WTC11 (cell line): Measurements from ENCODE around the gene SNRNP35. TPM values are rescaled to one million over a fixed set of nuclear protein-coding genes. Genes with fewer than 3 reads are reported as not detected.

ENCODE experiments used
- ATAC-seq: fragments of 200-7000 bp; cut with Tn5 transposase; 2 replicates; pipeline ENCODE4 v1.10.0; 2021; ENCODE audit warnings: mild to moderate bottlenecking, moderate library complexity
- CTCF ChIA-PET: fragments of 300-600 bp; sonication (Branson Sonifier 250); formaldehyde crosslinking; loops from one replicate; lab custom pipeline; 2021; ENCODE audit warnings: antibody characterized with exemption; lab: Charles Lee
- POLR2A ChIA-PET: fragments of 350-600 bp; sonication (Branson Sonifier 250); formaldehyde crosslinking; loops from one replicate; lab custom pipeline; 2021; ENCODE audit warnings: antibody characterized with exemption; lab: Charles Lee
- DNase-seq: peaks from one replicate; pipeline ENCODE4 v3.0.0; 2021; ENCODE audit warnings: low spot score
- H3K27ac Mint-ChIP-seq: 2 replicates; pipeline ENCODE4 v1.8.0; 2021; ENCODE audit warnings: mixed read lengths
- H3K27me3 Mint-ChIP-seq: 2 replicates; pipeline ENCODE4 v1.8.0; 2021; ENCODE audit warnings: low read depth, mild to moderate bottlenecking, moderate library complexity, mixed read lengths
- H3K36me3 Mint-ChIP-seq: 2 replicates; pipeline ENCODE4 v1.8.0; 2021; ENCODE audit warnings: mixed read lengths
- H3K4me1 Mint-ChIP-seq: 2 replicates; pipeline ENCODE4 v1.8.0; 2022; ENCODE audit warnings: mixed read lengths
- H3K4me3 Mint-ChIP-seq: 2 replicates; pipeline ENCODE4 v1.8.0; 2021; ENCODE audit warnings: mild to moderate bottlenecking, moderate library complexity, mixed read lengths
- H3K9me3 Mint-ChIP-seq: 2 replicates; pipeline ENCODE4 v1.8.0; 2021; ENCODE audit warnings: mixed read lengths
- CBFB ChIP-seq: sonication (generic); formaldehyde crosslinking; IDR thresholded peaks from 2 replicates; pipeline ENCODE4 v1.8.1; 2022; ENCODE audit warnings: mild to moderate bottlenecking, low read depth, missing genetic modification reagents
- ELF4 ChIP-seq: sonication (generic); formaldehyde crosslinking; IDR thresholded peaks from 2 replicates; pipeline ENCODE4 v1.8.1; 2022; ENCODE audit warnings: low read depth, mild to moderate bottlenecking, moderate library complexity, missing genetic modification reagents
- ESRRA ChIP-seq: sonication (generic); formaldehyde crosslinking; IDR thresholded peaks from 2 replicates; pipeline ENCODE4 v1.8.1; 2022; ENCODE audit warnings: mild to moderate bottlenecking, missing genetic modification reagents, borderline replicate concordance
- FOXJ3 ChIP-seq: sonication (generic); formaldehyde crosslinking; IDR thresholded peaks from 2 replicates; pipeline ENCODE4 v1.9.0; 2021; ENCODE audit warnings: missing genetic modification reagents, mild to moderate bottlenecking, borderline replicate concordance
- FOXP1 ChIP-seq: sonication (generic); formaldehyde crosslinking; IDR thresholded peaks from 2 replicates; pipeline ENCODE4 v1.8.0; 2022; ENCODE audit warnings: missing genetic modification reagents, mild to moderate bottlenecking, moderate library complexity, borderline replicate concordance
- GRHL2 ChIP-seq: fragments of 250-450 bp; sonication (Bioruptor Pico); IDR thresholded peaks from 2 replicates; pipeline ENCODE4 v1.8.0; 2022; ENCODE audit warnings: mild to moderate bottlenecking, moderate library complexity; ENCODE audit not compliant: insufficient replicate concordance, severe bottlenecking
- HMGA2 ChIP-seq: fragments of 250-450 bp; sonication (Bioruptor Pico); IDR thresholded peaks from 2 replicates; pipeline ENCODE4 v1.4.0; 2021; ENCODE audit warnings: mild to moderate bottlenecking, moderate library complexity
- IRF2 ChIP-seq: sonication (generic); formaldehyde crosslinking; IDR thresholded peaks from 2 replicates; pipeline ENCODE4 v1.8.0; 2022; ENCODE audit warnings: low read depth, missing genetic modification reagents, borderline replicate concordance
- KAT7 ChIP-seq: sonication (generic); formaldehyde crosslinking; IDR thresholded peaks from 2 replicates; pipeline ENCODE4 v1.8.1; 2023; ENCODE audit warnings: missing genetic modification reagents, mild to moderate bottlenecking, borderline replicate concordance
- MLX ChIP-seq: sonication (generic); formaldehyde crosslinking; IDR thresholded peaks from 2 replicates; pipeline ENCODE4 v1.8.1; 2023; ENCODE audit warnings: mild to moderate bottlenecking, missing genetic modification reagents, moderate library complexity
- MYBL2 ChIP-seq: sonication (generic); formaldehyde crosslinking; IDR thresholded peaks from 2 replicates; pipeline ENCODE4 v1.8.1; 2023; ENCODE audit warnings: mild to moderate bottlenecking, moderate library complexity, missing genetic modification reagents
- NFE2L1 ChIP-seq: sonication (generic); formaldehyde crosslinking; IDR thresholded peaks from 2 replicates; pipeline ENCODE4 v1.8.1; 2023; ENCODE audit warnings: missing genetic modification reagents
- OVOL2 ChIP-seq: fragments of 250-450 bp; sonication (Bioruptor Pico); IDR thresholded peaks from 2 replicates; pipeline ENCODE4 v1.9.0; 2021; ENCODE audit warnings: mild to moderate bottlenecking, borderline replicate concordance
- PRDM15 ChIP-seq: sonication (generic); formaldehyde crosslinking; IDR thresholded peaks from 2 replicates; pipeline ENCODE4 v1.8.0; 2022; ENCODE audit warnings: missing genetic modification reagents
- SMAD4 ChIP-seq: sonication (generic); formaldehyde crosslinking; IDR thresholded peaks from 2 replicates; pipeline ENCODE4 v1.8.0; 2022; ENCODE audit warnings: mild to moderate bottlenecking, missing genetic modification reagents
- STAT6 ChIP-seq: sonication (generic); formaldehyde crosslinking; conservative IDR thresholded peaks from 2 replicates; pipeline ENCODE4 v1.8.1; 2023; ENCODE audit warnings: mild to moderate bottlenecking, low read depth, missing genetic modification reagents, moderate library complexity
- TCF7 ChIP-seq: sonication (generic); formaldehyde crosslinking; IDR thresholded peaks from 2 replicates; pipeline ENCODE4 v1.8.0; 2022; ENCODE audit warnings: mild to moderate bottlenecking, low read depth, missing genetic modification reagents, moderate library complexity
- TEAD1 ChIP-seq: sonication (generic); formaldehyde crosslinking; IDR thresholded peaks from 2 replicates; pipeline ENCODE4 v1.8.0; 2022; ENCODE audit warnings: mild to moderate bottlenecking, missing genetic modification reagents
- TP53 ChIP-seq: sonication (generic); formaldehyde crosslinking; IDR thresholded peaks from 2 replicates; pipeline ENCODE4 v1.8.1; 2023; ENCODE audit warnings: mild to moderate bottlenecking, missing genetic modification reagents
- USF2 ChIP-seq: sonication (generic); formaldehyde crosslinking; IDR thresholded peaks from 2 replicates; pipeline ENCODE4 v1.8.1; 2023; ENCODE audit warnings: mild to moderate bottlenecking, missing genetic modification reagents, moderate library complexity
- ZNF317 ChIP-seq: sonication (generic); formaldehyde crosslinking; IDR thresholded peaks from 2 replicates; pipeline ENCODE4 v1.8.1; 2023; ENCODE audit warnings: low read depth, mild to moderate bottlenecking, moderate library complexity, missing genetic modification reagents, borderline replicate concordance
- ZNF423 ChIP-seq: fragments of 250-450 bp; sonication (Bioruptor Pico); IDR thresholded peaks from 2 replicates; pipeline ENCODE4 v2.1.2; 2022; ENCODE audit warnings: mild to moderate bottlenecking, moderate library complexity
- ZNF671 ChIP-seq: fragments of 250-450 bp; sonication (Bioruptor Pico); IDR thresholded peaks from 2 replicates; pipeline ENCODE4 v1.8.0; 2021; ENCODE audit warnings: mild to moderate bottlenecking
- total RNA-seq: library from RNA; stranded (reverse); gene quantifications from 3 replicates; pipeline ENCODE4 v1.2.3, GENCODE V29; 2021
- TF ChIP-seq, protein P1 (sequence below): sonication (generic); formaldehyde crosslinking; IDR thresholded peaks from 2 replicates; pipeline ENCODE4 v1.8.0; 2023; ENCODE audit warnings: mild to moderate bottlenecking, missing genetic modification reagents

The SNRNP35 gene
- total RNA-seq, 1 experiment from 2014 or later = 20.0 TPM

DNA sequence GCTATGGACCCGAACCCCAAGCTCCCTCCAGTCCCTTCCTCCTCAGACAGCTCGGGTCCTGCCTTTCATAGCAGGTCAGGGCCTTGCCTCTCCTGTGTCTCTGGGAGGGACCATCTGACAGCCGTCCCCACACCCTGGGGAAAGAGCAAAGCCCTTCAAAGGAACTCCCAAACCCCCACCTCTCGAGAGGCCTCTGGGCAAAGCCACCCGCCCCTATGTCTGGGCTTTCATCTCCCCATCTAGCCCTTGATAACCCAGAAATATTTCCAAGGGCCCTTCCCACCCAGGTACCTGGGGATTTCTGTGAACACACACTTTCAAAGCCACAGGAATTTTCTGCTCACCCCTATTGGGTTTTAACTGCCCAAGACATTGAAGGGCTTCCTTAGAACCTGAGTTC lies 32.1 kb downstream of the SNRNP35 start (continued):
- no peak for TF ChIP-seq CBFB (CRISPR knock-in tag)

DNA sequence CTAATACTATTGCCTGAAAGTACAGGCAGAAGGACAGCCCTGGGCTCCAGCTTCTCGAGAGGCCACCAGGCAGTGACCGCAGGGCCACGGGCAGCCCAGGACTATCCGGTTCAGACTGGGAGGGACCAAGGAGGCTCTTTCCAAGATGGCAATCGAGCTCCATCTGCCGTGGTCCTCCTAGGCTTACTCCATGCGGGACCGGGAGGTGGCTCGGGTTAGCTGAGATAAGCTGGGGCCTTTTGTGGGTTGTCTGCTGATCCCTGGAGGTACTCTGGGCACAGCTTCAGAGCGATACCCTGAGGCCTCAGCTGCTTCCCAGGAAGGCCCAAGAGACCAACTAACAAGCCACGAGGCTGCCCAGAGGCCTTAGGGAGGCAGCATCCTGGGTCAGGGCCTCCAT lies 33.1 kb downstream of the SNRNP35 start:
- no peaks in the 10 kb centered on the region for H3K36me3 Mint-ChIP-seq
- no peak overlapping the region for H3K4me3 Mint-ChIP-seq
- DNase-seq (no peak), ATAC-seq (no peak)
- ChIA-PET POLR2A (no interaction called here), CTCF (interaction anchor here (0.6 to 0.9 kb wide), 2 partner anchors 253 to 291 kb away, joined by 3 read pairs; no protein-coding TSS in a partner anchor)
- H3K9me3 Mint-ChIP-seq = no peaks in the 10 kb centered on the region
- H3K27me3 Mint-ChIP-seq = no peaks in the 10 kb centered on the region
- no peak overlapping the region for H3K27ac Mint-ChIP-seq
- no peak for TF ChIP-seq MYBL2 (CRISPR knock-in tag)
- no peak for TF ChIP-seq MLX (CRISPR knock-in tag)
- no peak for TF ChIP-seq ZNF671 (CRISPR knock-in tag)
- TF ChIP-seq FOXJ3 (CRISPR knock-in tag) = no peak
- TF ChIP-seq KAT7 (CRISPR knock-in tag) = no peak
- no peak for TF ChIP-seq IRF2 (CRISPR knock-in tag)
- no peak for TF ChIP-seq ZNF317
- TF ChIP-seq GRHL2 (CRISPR knock-in tag) = no peak
- TF ChIP-seq ZNF423 = no peak
- TF ChIP-seq, protein P1, sequence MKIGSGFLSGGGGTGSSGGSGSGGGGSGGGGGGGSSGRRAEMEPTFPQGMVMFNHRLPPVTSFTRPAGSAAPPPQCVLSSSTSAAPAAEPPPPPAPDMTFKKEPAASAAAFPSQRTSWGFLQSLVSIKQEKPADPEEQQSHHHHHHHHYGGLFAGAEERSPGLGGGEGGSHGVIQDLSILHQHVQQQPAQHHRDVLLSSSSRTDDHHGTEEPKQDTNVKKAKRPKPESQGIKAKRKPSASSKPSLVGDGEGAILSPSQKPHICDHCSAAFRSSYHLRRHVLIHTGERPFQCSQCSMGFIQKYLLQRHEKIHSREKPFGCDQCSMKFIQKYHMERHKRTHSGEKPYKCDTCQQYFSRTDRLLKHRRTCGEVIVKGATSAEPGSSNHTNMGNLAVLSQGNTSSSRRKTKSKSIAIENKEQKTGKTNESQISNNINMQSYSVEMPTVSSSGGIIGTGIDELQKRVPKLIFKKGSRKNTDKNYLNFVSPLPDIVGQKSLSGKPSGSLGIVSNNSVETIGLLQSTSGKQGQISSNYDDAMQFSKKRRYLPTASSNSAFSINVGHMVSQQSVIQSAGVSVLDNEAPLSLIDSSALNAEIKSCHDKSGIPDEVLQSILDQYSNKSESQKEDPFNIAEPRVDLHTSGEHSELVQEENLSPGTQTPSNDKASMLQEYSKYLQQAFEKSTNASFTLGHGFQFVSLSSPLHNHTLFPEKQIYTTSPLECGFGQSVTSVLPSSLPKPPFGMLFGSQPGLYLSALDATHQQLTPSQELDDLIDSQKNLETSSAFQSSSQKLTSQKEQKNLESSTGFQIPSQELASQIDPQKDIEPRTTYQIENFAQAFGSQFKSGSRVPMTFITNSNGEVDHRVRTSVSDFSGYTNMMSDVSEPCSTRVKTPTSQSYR (CRISPR knock-in tag) = no peak
- TF ChIP-seq TCF7 (CRISPR knock-in tag) = no peak
- no peak for TF ChIP-seq NFE2L1 (CRISPR knock-in tag)
- TF ChIP-seq TEAD1 (CRISPR knock-in tag) = no peak
- no peak for TF ChIP-seq TP53 (CRISPR knock-in tag)
- no peak for TF ChIP-seq OVOL2 (CRISPR knock-in tag)
- peaks cover 8% of the 10 kb centered on the region for H3K4me1 Mint-ChIP-seq

GRCh38 chr12:123491481-123491880 lies 33.5 kb downstream of the SNRNP35 start:
- H3K9me3 Mint-ChIP-seq = no peaks in the 10 kb centered on the region
- ChIA-PET POLR2A (no interaction called here), CTCF (interaction anchor here (0.6 to 0.9 kb wide), 2 partner anchors 253 to 292 kb away, joined by 3 read pairs; no protein-coding TSS in a partner anchor)
- ATAC-seq = no peak
- no peak for DNase-seq
- H3K4me3 Mint-ChIP-seq = no peak overlapping the region
- H3K27me3 Mint-ChIP-seq = no peaks in the 10 kb centered on the region
- H3K4me1 Mint-ChIP-seq = peaks cover 8% of the 10 kb centered on the region
- H3K27ac Mint-ChIP-seq = no peak overlapping the region
- H3K36me3 Mint-ChIP-seq = no peaks in the 10 kb centered on the region
- no peak for TF ChIP-seq USF2 (CRISPR knock-in tag)
- TF ChIP-seq FOXP1 (CRISPR knock-in tag) = no peak
- no peak for TF ChIP-seq ESRRA (CRISPR knock-in tag)
- no peak for TF ChIP-seq HMGA2
- TF ChIP-seq STAT6 (CRISPR knock-in tag) = no peak
- no peak for TF ChIP-seq GRHL2 (CRISPR knock-in tag)
- no peak for TF ChIP-seq ELF4 (CRISPR knock-in tag)
- TF ChIP-seq PRDM15 = no peak
- TF ChIP-seq ZNF317 = no peak
- no peak for TF ChIP-seq SMAD4 (CRISPR knock-in tag)
